GM23248 (cell line): ENCODE results near the gene LRMDA.

Source experiments
- EZH2 ChIP-seq: fragments of 200-600 bp; sonication (generic); IDR thresholded peaks from 2 replicates; pipeline ENCODE4 v1.6.1; 2018; ENCODE audit warnings: antibody characterized with exemption, mild to moderate bottlenecking; ENCODE audit not compliant: insufficient read depth, poor library complexity, severe bottlenecking
- EZH2phosphoT487 ChIP-seq: fragments of 200-600 bp; sonication (generic); IDR thresholded peaks from 2 replicates; pipeline ENCODE4 v1.6.1; 2018; ENCODE audit warnings: antibody characterized with exemption, moderate library complexity, mild to moderate bottlenecking, low read depth; ENCODE audit not compliant: insufficient read depth

- TF ChIP-seq EZH2: no peak
- no peak for TF ChIP-seq EZH2phosphoT487
Observed at GRCh38 chr10:76582531-76582930, 1151.1 kb downstream of the LRMDA start.
